Measurements from ENCODE around the gene SEPTIN5.

- TF ChIP-seq POLR2AphosphoS5 (IDR thresholded peaks at IDR 0.05; ENCODE audit: low read depth) = no peak
- no peak for TF ChIP-seq NANOG (IDR thresholded peaks at IDR 0.05; ENCODE audit: borderline replicate concordance)
Observed at GRCh38 chr22:19672054-19672776, 42.1 kb upstream of the SEPTIN5 start.
